ENCODE measurements around the gene SEMA6A.

The SEMA6A gene

GRCh38 chr5:116534964-116535651 lies 39.5 kb downstream of the SEMA6A start:
- no peak for DNase-seq (ENCODE audit: extremely low read depth, low read depth)
- TF ChIP-seq CTCF (IDR thresholded peaks at IDR 0.05; ENCODE audit: low read depth, low read length) = no peak

GRCh38 chr5:116532762-116533525 lies 41.7 kb downstream of the SEMA6A start:
- no peak for DNase-seq (ENCODE audit: extremely low read depth, low read depth)

GRCh38 chr5:116531635-116532034 lies 43.0 kb downstream of the SEMA6A start:
- no peak for TF ChIP-seq CTCF (IDR thresholded peaks at IDR 0.05; ENCODE audit: low read depth, low read length)
- DNase-seq (ENCODE audit: extremely low read depth, low read depth) = no peak

More at GRCh38 chr5:116532762-116533525, 41.7 kb downstream of the SEMA6A start:
- TF ChIP-seq CTCF (IDR thresholded peaks at IDR 0.05; ENCODE audit: low read depth, low read length) = no peak

GRCh38 chr5:116531117-116531516 lies 43.5 kb downstream of the SEMA6A start:
- DNase-seq (ENCODE audit: extremely low read depth, low read depth) = no peak
- TF ChIP-seq CTCF (IDR thresholded peaks at IDR 0.05; ENCODE audit: low read depth, low read length) = no peak

GRCh38 chr5:116530276-116530675 lies 44.3 kb downstream of the SEMA6A start:
- TF ChIP-seq CTCF (IDR thresholded peaks at IDR 0.05; ENCODE audit: low read depth, low read length) = no peak
- no peak for DNase-seq (ENCODE audit: extremely low read depth, low read depth)

GRCh38 chr5:116529615-116530014 lies 45.0 kb downstream of the SEMA6A start:
- no peak for TF ChIP-seq CTCF (IDR thresholded peaks at IDR 0.05; ENCODE audit: low read depth, low read length)
- no peak for DNase-seq (ENCODE audit: extremely low read depth, low read depth)

GRCh38 chr5:116528519-116529234 lies 45.9 kb downstream of the SEMA6A start:
- TF ChIP-seq CTCF (IDR thresholded peaks at IDR 0.05; ENCODE audit: low read depth, low read length) = no peak
- no peak for DNase-seq (ENCODE audit: extremely low read depth, low read depth)
